T-helper 17 cell (primary cell): ENCODE data around the gene ZNG1F. TPM values are rescaled to one million over a fixed set of nuclear protein-coding genes. Genes with fewer than 3 reads are reported as not detected.
A peak's percentile ranks its signal among the peaks of the same experiment; 100 is the strongest.
"Not testable (repeated sequence)": the region's sequence is repeated elsewhere in the genome, so short reads cannot be mapped to it uniquely, and the experiment has no call there.

ENCODE experiments used
- ATAC-seq: fragments of 150-1000 bp; cut with Tn5 transposase; 2 replicates; pipeline ENCODE4 v1.10.0; 2021; ENCODE audit warnings: mild to moderate bottlenecking, moderate library complexity
- DNase-seq, 3 donors: peaks; one replicate each; pipeline versions ENCODE4 v3.0.0 to v3.0.0-alpha.2; 2020 to 2021
- H3K9me3 ChIP-seq: one replicate; pipeline ENCODE4 v1.7.0; 2013; ENCODE audit warnings: low read length, mild to moderate bottlenecking; ENCODE audit not compliant: control insufficient read depth, poor library complexity, severe bottlenecking
- H3K27ac Mint-ChIP-seq: one replicate; pipeline ENCODE4 v1.8.0; 2022; ENCODE audit warnings: mild to moderate bottlenecking, moderate library complexity, mixed read lengths
- H3K27me3 Mint-ChIP-seq: one replicate; pipeline ENCODE4 v1.8.0; 2022; ENCODE audit warnings: mixed read lengths
- H3K36me3 Mint-ChIP-seq: one replicate; pipeline ENCODE4 v1.8.0; 2022; ENCODE audit warnings: low read depth, mixed read lengths
- H3K4me1 Mint-ChIP-seq: one replicate; pipeline ENCODE4 v1.8.0; 2022; ENCODE audit warnings: mild to moderate bottlenecking, mixed read lengths
- H3K4me3 Mint-ChIP-seq: one replicate; pipeline ENCODE4 v1.8.0; 2022; ENCODE audit warnings: mild to moderate bottlenecking, moderate library complexity, mixed read lengths
- total RNA-seq, 4 donors: library from RNA in 2 of 4; stranded (reverse) in 2 of 4; gene quantifications; one replicate each; pipeline ENCODE4 v1.2.3 and lab custom pipeline; 2022 to 2026

ZNG1F gene
- total RNA-seq, 2 donors from 2014 or later = 7.3 to 14.4 TPM

GRCh38 chr9:41087929-41088328 lies 101.2 kb downstream of the ZNG1F start:
- H3K9me3 ChIP-seq, DNase-seq, H3K4me1 Mint-ChIP-seq, H3K36me3 Mint-ChIP-seq, H3K4me3 Mint-ChIP-seq, ATAC-seq, H3K27ac Mint-ChIP-seq: not testable (repeated sequence)
- H3K27me3 Mint-ChIP-seq = peaks cover 25% of the 10 kb centered on the region

- H3K36me3 Mint-ChIP-seq, H3K27ac Mint-ChIP-seq, H3K4me3 Mint-ChIP-seq, H3K4me1 Mint-ChIP-seq, ATAC-seq, DNase-seq, H3K9me3 ChIP-seq: not testable (repeated sequence)
- H3K27me3 Mint-ChIP-seq = peaks cover 32% of the 10 kb centered on the region
Measured at GRCh38 chr9:41087157-41087780, 101.8 kb downstream of the ZNG1F start.

- not testable (repeated sequence) for DNase-seq, H3K27ac Mint-ChIP-seq, H3K4me1 Mint-ChIP-seq, H3K4me3 Mint-ChIP-seq, H3K36me3 Mint-ChIP-seq, H3K9me3 ChIP-seq
- H3K27me3 Mint-ChIP-seq = peaks cover 34% of the 10 kb centered on the region
- ATAC-seq = peak; percentile 24
Measured at GRCh38 chr9:41086685-41087084, 102.4 kb downstream of the ZNG1F start.

GRCh38 chr9:41086215-41086614 lies 102.9 kb downstream of the ZNG1F start:
- peaks cover 34% of the 10 kb centered on the region for H3K27me3 Mint-ChIP-seq
- not testable (repeated sequence) for H3K9me3 ChIP-seq, H3K4me3 Mint-ChIP-seq, H3K36me3 Mint-ChIP-seq, DNase-seq, H3K4me1 Mint-ChIP-seq, H3K27ac Mint-ChIP-seq, ATAC-seq

- peaks cover 21% of the 10 kb centered on the region for H3K27me3 Mint-ChIP-seq
- DNase-seq, H3K27ac Mint-ChIP-seq, H3K9me3 ChIP-seq, H3K4me1 Mint-ChIP-seq, H3K36me3 Mint-ChIP-seq, ATAC-seq, H3K4me3 Mint-ChIP-seq: not testable (repeated sequence)
Measured at GRCh38 chr9:41082358-41082757, 106.8 kb downstream of the ZNG1F start.

Other genes starting within 250 kb of the ZNG1F start
- gene FOXD4L6, start 60.6 kb downstream of the ZNG1F start, total RNA-seq = not detected